HepG2 (cell line): ENCODE data around the gene DPYSL3. TPM values are rescaled to one million over a fixed set of nuclear protein-coding genes. Genes with fewer than 3 reads are reported as not detected.

ENCODE experiments used
- ATAC-seq: fragments of 200-7000 bp; cut with Tn5 transposase; 3 replicates; pipeline ENCODE4 v1.9.1; 2020; ENCODE audit warnings: mild to moderate bottlenecking, moderate library complexity
- BruUV-seq: library from RNA; stranded (reverse); fragments of 400-500 nt; replicated peaks from 2 replicates; lab custom pipeline; 2021; lab: Mats Ljungman, UMichigan
- CTCF ChIA-PET: fragments of 300-600 bp; formaldehyde crosslinking; extraction: SDS; loops from one replicate; lab custom pipeline; 2021; ENCODE audit warnings: low total read pairs, inconsistent platforms, low intra/inter-chr PET ratio; lab: Yijun Ruan, JAX
- POLR2A ChIA-PET: fragments of 350-600 bp; sonication (Branson Sonifier 250); formaldehyde crosslinking; loops from one replicate; lab custom pipeline; 2020; ENCODE audit warnings: antibody characterized with exemption, inconsistent platforms; lab: Yijun Ruan, JAX
- DNase-seq: peaks from one replicate; pipeline ENCODE4 v3.0.0-alpha.2; 2015; ENCODE audit warnings: low spot score
- FAIRE-seq: peaks from 3 replicates; lab custom pipeline; 2011; peaks lifted over from hg19 to GRCh38; lab: Jason Lieb, UNC
- H2AFZ ChIP-seq: one replicate; pipeline ENCODE4 v1.6.1; 2011; ENCODE audit warnings: low read length, inconsistent platforms
- H3K27ac ChIP-seq: fragments of 300-600 bp; 3 replicates; pipeline ENCODE4 v1.8.0; 2011; ENCODE audit warnings: mixed run types, mild to moderate bottlenecking, mixed read lengths, low read length, inconsistent platforms; ENCODE audit not compliant: insufficient read depth; ENCODE audit errors: extremely low read length
- H3K27me3 ChIP-seq, 2 experiments: fragments of 200-600 bp in 1 of 2; 2 replicates in 1 of 2; 3 replicates in 1 of 2; pipeline versions ENCODE4 v1.6.0 to v1.8.0; 2011; ENCODE audit warnings: low read length in 2 of 2, mild to moderate bottlenecking in 2 of 2, moderate library complexity in 2 of 2, inconsistent platforms in 1 of 2; ENCODE audit not compliant: insufficient read depth in 2 of 2, control insufficient read depth in 1 of 2
- H3K36me3 ChIP-seq, 2 experiments: fragments of 200-600 bp in 1 of 2; replicated peaks in 1 of 2; 2 replicates in 1 of 2; 3 replicates in 1 of 2; pipeline versions ENCODE4 v1.5.1 to v1.8.0; 2011; ENCODE audit warnings: low read length in 2 of 2, inconsistent platforms in 1 of 2; ENCODE audit not compliant: insufficient read depth in 2 of 2, control insufficient read depth in 1 of 2
- H3K4me1 ChIP-seq: 2 replicates; pipeline ENCODE4 v1.5.1; 2012; ENCODE audit warnings: low read length, inconsistent platforms; ENCODE audit not compliant: insufficient read depth
- H3K4me2 ChIP-seq: 2 replicates; pipeline ENCODE4 v1.6.0; 2011; ENCODE audit warnings: low read depth, low read length, inconsistent platforms
- H3K4me3 ChIP-seq, 3 experiments: fragments of 200-600 bp in 1 of 3; sonication (generic), shearing (Covaris generic) in 1 of 3; replicated peaks in 1 of 3; 2 replicates each; pipeline ENCODE4 v1.5.1; 2011 to 2016; ENCODE audit warnings: low read length in 3 of 3, inconsistent platforms in 2 of 3, low read depth in 2 of 3, mild to moderate bottlenecking in 2 of 3, control low read depth in 1 of 3, mixed read lengths in 1 of 3; ENCODE audit not compliant: insufficient read depth in 1 of 3
- H3K79me2 ChIP-seq: one replicate; pipeline ENCODE4 v1.6.1; 2011; ENCODE audit warnings: low read length, inconsistent platforms; ENCODE audit not compliant: insufficient read depth
- H3K9ac ChIP-seq: 2 replicates; pipeline ENCODE4 v1.6.0; 2011; ENCODE audit warnings: mild to moderate bottlenecking, low read depth, low read length, inconsistent platforms; ENCODE audit not compliant: insufficient read depth
- H3K9me3 ChIP-seq: 2 replicates; pipeline ENCODE4 v1.5.1; 2012; ENCODE audit warnings: mild to moderate bottlenecking, low read length
- H4K20me1 ChIP-seq: 2 replicates; pipeline ENCODE4 v1.6.0; 2011; ENCODE audit warnings: inconsistent platforms, mild to moderate bottlenecking, low read length, moderate library complexity; ENCODE audit not compliant: insufficient read depth
- CCDC6 ChIP-seq: sonication (generic); formaldehyde crosslinking; IDR thresholded peaks from 2 replicates; pipeline ENCODE4 v1.8.1; 2022; ENCODE audit warnings: mild to moderate bottlenecking, missing genetic modification reagents, moderate library complexity
- IRF1 ChIP-seq: sonication (generic); formaldehyde crosslinking; IDR thresholded peaks from 2 replicates; pipeline ENCODE4 v1.4.0; 2020; ENCODE audit warnings: low read depth, mild to moderate bottlenecking, missing genetic modification reagents
- JUN ChIP-seq: sonication (generic); formaldehyde crosslinking; IDR thresholded peaks from 2 replicates; pipeline ENCODE4 v1.4.0; 2020; ENCODE audit warnings: mild to moderate bottlenecking, missing genetic modification reagents
- MTF2 ChIP-seq: sonication (generic); formaldehyde crosslinking; IDR thresholded peaks from 2 replicates; pipeline ENCODE4 v1.5.0; 2020; ENCODE audit warnings: missing genetic modification reagents, borderline replicate concordance
- STAT5B ChIP-seq: sonication (generic); formaldehyde crosslinking; IDR thresholded peaks from 2 replicates; pipeline ENCODE4 v1.4.0; 2020; ENCODE audit warnings: missing genetic modification reagents
- SUZ12 ChIP-seq: fragments of 150-350 bp; IDR thresholded peaks from 2 replicates; pipeline ENCODE4 v1.6.1; 2014; ENCODE audit warnings: low read depth, low read length
- ZBTB42 ChIP-seq: sonication (generic); formaldehyde crosslinking; IDR thresholded peaks from 2 replicates; pipeline ENCODE4 v1.5.0; 2020; ENCODE audit warnings: mild to moderate bottlenecking, missing genetic modification reagents
- ZNF513 ChIP-seq: sonication (generic); formaldehyde crosslinking; conservative IDR thresholded peaks from 2 replicates; pipeline ENCODE4 v1.5.0; 2020; ENCODE audit warnings: missing genetic modification reagents
- WGBS: methylation state at CpG from one replicate; pipeline ENCODE4 v1.1.6; 2017; ENCODE audit warnings: low lambda C conversion rate; 5-methylcytosine and 5-hydroxymethylcytosine counted together
- in situ Hi-C: cut with HindIII; loops from 2 replicates; pipeline ENCODE4 v1.10.0; 2017; ENCODE audit warnings: low pct_unique_long_range_greater_than_20kb; ENCODE audit not compliant: extremely low pct_ligation_motif_present
- intact Hi-C: fragments of 100-400 bp; cut with micrococcal nuclease; formaldehyde crosslinking; loops from one replicate; pipeline ENCODE4 v1.10.0; 2022; ENCODE audit not compliant: unreplicated experiment
- polyA plus RNA-seq, 8 experiments: library from polyadenylated mRNA; depleted of rRNA in 3 of 8; stranded (reverse) in 7 of 8; unstranded in 1 of 8; fragments of >200 nt; fragmentation: Illumina TruSeq in 4 of 8; extraction: Trizol in 4 of 8; gene quantifications; 2 replicates each; pipeline versions ENCODE4 v1.2.1 to v1.2.3, GENCODE V29; 2011 to 2016; ENCODE audit warnings: low read depth in 4 of 8, missing spikeins in 1 of 8, mixed read lengths in 1 of 8; ENCODE audit not compliant: insufficient read depth in 1 of 8
- total RNA-seq, 5 experiments: library from RNA; depleted of rRNA; stranded (reverse); fragments of >200 nt; fragmentation: Illumina TruSeq; extraction: Trizol; gene quantifications; 2 replicates each; pipeline ENCODE4 v1.2.3, GENCODE V29; 2016; ENCODE audit warnings: low read depth in 1 of 5
- TF ChIP-seq, protein P1 (sequence below): sonication (generic); formaldehyde crosslinking; IDR thresholded peaks from 2 replicates; pipeline ENCODE4 v1.8.1; 2023; ENCODE audit warnings: mild to moderate bottlenecking, moderate library complexity, missing genetic modification reagents

DPYSL3 gene
- total and polyA plus RNA-seq, 2 of the 13 experiments (the other 11 are each of a cell fraction or from before 2014, with no cell fraction given), result 0.08 to 0.15 TPM

DNA sequence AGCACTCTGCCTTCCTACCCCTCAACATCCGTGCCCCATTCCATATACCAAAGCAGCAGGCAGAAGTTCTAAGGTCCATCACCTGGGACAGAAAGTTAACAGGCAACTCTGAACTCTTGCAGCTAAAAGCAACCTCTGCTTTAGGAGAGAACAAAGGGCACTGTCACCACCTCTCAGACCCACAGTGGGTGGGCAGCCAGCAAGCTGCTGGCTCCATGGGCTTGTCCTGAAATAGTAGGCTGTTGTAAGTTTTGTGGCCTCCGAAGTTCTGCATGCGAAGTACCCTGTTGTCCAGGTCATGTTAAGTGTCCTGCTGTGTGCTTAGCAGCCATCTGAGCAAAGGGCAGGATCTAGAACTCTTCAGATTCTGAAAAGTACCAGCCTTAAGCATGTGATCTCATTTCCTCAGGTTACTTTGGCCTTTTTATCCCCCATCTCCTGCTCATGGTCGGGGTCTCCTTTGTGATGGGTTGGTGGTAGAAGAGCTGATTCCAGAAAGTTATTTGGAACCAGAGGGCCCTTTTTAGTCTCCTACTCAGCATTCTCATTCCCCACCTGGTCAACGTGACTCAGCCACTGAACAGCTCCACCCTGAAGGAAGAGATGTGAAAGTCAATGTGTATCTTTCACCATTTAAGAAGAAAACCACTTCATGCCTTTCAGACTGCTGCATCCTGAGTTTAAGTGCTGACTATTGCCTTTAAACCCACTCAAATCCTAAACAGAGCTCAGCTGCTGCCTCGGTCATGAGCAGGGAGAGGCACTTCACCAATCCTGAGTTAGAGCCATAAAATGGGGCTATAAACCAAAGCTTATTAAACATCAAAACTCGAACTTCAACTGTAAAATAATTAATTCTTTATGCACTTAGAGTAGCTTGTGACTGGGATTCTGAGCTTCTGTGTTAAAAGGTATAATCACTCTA is 121.4 kb downstream of the DPYSL3 start:
- ChIA-PET POLR2A (no interaction called here), CTCF (no interaction called here)
- BruUV-seq, result no TSS peak
- H3K4me2 ChIP-seq, result no peak overlapping the region
- H3K27me3 ChIP-seq, result no peaks in the 10 kb centered on the region; a peak in 1 of 5 replicates
- DNase-seq (no peak), ATAC-seq (no peak), FAIRE-seq (no peak)
- H4K20me1 ChIP-seq, result no peaks in the 10 kb centered on the region
- 9% methylated on average over 7 of the region's 7 CpGs for WGBS
- no peak overlapping the region for H3K9ac ChIP-seq
- no peak overlapping the region for H3K4me3 ChIP-seq
- H3K9me3 ChIP-seq, result no peaks in the 10 kb centered on the region
- H3K4me1 ChIP-seq, result no peaks in the 10 kb centered on the region
- H2AFZ ChIP-seq, result no peak overlapping the region
- intact Hi-C loops (no loop called here), in situ Hi-C loops (no loop called here)
- no peaks in the 10 kb centered on the region for H3K36me3 ChIP-seq
- H3K27ac ChIP-seq, result no peak overlapping the region
- no peaks in the 10 kb centered on the region for H3K79me2 ChIP-seq
- TF ChIP-seq ZBTB42 (no peak), SUZ12 (no peak), CCDC6 (CRISPR knock-in tag) (no peak), IRF1 (CRISPR knock-in tag) (no peak), STAT5B (CRISPR knock-in tag) (no peak), JUN (CRISPR knock-in tag) (no peak), ZNF513 (CRISPR knock-in tag) (no peak), MTF2 (CRISPR knock-in tag) (no peak)
- TF ChIP-seq, protein P1, sequence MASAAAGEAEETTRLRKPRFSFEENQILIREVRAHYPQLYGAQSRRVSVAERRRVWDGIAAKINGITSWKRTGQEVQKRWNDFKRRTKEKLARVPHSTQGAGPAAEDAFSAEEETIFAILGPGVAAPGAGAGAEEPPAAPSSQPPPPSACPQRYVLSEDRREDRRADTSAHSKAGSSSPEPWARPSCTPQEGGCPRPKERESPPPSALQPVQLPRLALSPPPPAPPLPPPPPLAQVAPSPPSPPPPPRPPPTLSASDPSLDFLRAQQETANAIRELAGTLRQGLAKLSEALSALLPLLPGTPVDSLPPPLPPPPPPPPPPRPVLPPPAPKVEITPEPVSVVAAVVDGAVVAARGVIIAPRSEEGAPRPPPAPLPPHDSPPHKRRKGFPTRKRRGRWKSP (CRISPR knock-in tag), result no peak
- TF ChIP-seq, all 625 proteins: peak for 0
